Fibroblast of villous mesenchyme (primary cell): Measurements from ENCODE around the gene DCBLD1. TPM values are rescaled to one million over a fixed set of nuclear protein-coding genes. Genes with fewer than 3 reads are reported as not detected.
"Not testable (repeated sequence)": the region's sequence is repeated elsewhere in the genome, so short reads cannot be mapped to it uniquely, and the experiment has no call there.

Experiments used
- DNase-seq: peaks from one replicate; pipeline ENCODE4 v3.0.0-alpha.2; 2010; ENCODE audit warnings: low read depth
- H3K4me3 ChIP-seq: 2 replicates; pipeline ENCODE4 v1.5.1; 2011; ENCODE audit warnings: low read depth, mild to moderate bottlenecking, low read length
- CTCF ChIP-seq: IDR thresholded peaks from 2 replicates; pipeline ENCODE4 v1.5.1; 2012; ENCODE audit warnings: low read depth, mild to moderate bottlenecking, low read length; ENCODE audit not compliant: insufficient read depth
- total RNA-seq: library from RNA; depleted of rRNA; stranded (reverse); fragments of >200 nt; gene quantifications from 2 replicates; pipeline ENCODE4 v1.2.3, GENCODE V29; 2012

The DCBLD1 gene
- total RNA-seq, 1 donor, result 69.1 TPM

- H3K4me3 ChIP-seq, result no peak overlapping the region
- peak; percentile 59 for DNase-seq
These were observed 18.5 kb upstream of the DCBLD1 start for GRCh38 chr6:117463762-117464665.

GRCh38 chr6:117464700-117465099, 17.8 kb upstream of the DCBLD1 start:
- no peak for DNase-seq
- TF ChIP-seq CTCF, result no peak
- no peak overlapping the region for H3K4me3 ChIP-seq

More at GRCh38 chr6:117463762-117464665, 18.5 kb upstream of the DCBLD1 start:
- TF ChIP-seq CTCF, result no peak

GRCh38 chr6:117465691-117466090, 16.8 kb upstream of the DCBLD1 start:
- H3K4me3 ChIP-seq, result no peak overlapping the region
- DNase-seq, result no peak
- no peak for TF ChIP-seq CTCF

GRCh38 chr6:117467876-117468275, 14.6 kb upstream of the DCBLD1 start:
- no peak overlapping the region for H3K4me3 ChIP-seq
- DNase-seq, result no peak
- no peak for TF ChIP-seq CTCF

GRCh38 chr6:117468527-117468926, 13.9 kb upstream of the DCBLD1 start:
- not testable (repeated sequence) for DNase-seq, H3K4me3 ChIP-seq

- no peak for DNase-seq
- no peak for TF ChIP-seq CTCF
- no peak overlapping the region for H3K4me3 ChIP-seq
These were observed 13.1 kb upstream of the DCBLD1 start for GRCh38 chr6:117469356-117469755.

- no peak for DNase-seq
- H3K4me3 ChIP-seq, result no peak overlapping the region
- TF ChIP-seq CTCF, result no peak
These were observed 12.7 kb upstream of the DCBLD1 start for GRCh38 chr6:117469791-117470190.
